A673 (cell line): ENCODE data around the gene APOO.

Experiments
- EZH2 ChIP-seq: fragments of 200-600 bp; sonication (generic); IDR thresholded peaks from 2 replicates; pipeline ENCODE4 v1.6.1; 2017; ENCODE audit warnings: borderline replicate concordance, low read depth, mild to moderate bottlenecking, mixed read lengths, antibody characterized with exemption, low read length; ENCODE audit not compliant: poor library complexity, severe bottlenecking
- TF ChIP-seq, protein P1 (sequence below): fragments of 300-800, 200-600 bp; sonication (generic); conservative IDR thresholded peaks from 2 replicates; pipeline ENCODE4 v1.5.1; 2017; ENCODE audit warnings: low read depth, mild to moderate bottlenecking, antibody characterized with exemption, low read length, moderate library complexity, mixed read lengths

- TF ChIP-seq, protein P1, sequence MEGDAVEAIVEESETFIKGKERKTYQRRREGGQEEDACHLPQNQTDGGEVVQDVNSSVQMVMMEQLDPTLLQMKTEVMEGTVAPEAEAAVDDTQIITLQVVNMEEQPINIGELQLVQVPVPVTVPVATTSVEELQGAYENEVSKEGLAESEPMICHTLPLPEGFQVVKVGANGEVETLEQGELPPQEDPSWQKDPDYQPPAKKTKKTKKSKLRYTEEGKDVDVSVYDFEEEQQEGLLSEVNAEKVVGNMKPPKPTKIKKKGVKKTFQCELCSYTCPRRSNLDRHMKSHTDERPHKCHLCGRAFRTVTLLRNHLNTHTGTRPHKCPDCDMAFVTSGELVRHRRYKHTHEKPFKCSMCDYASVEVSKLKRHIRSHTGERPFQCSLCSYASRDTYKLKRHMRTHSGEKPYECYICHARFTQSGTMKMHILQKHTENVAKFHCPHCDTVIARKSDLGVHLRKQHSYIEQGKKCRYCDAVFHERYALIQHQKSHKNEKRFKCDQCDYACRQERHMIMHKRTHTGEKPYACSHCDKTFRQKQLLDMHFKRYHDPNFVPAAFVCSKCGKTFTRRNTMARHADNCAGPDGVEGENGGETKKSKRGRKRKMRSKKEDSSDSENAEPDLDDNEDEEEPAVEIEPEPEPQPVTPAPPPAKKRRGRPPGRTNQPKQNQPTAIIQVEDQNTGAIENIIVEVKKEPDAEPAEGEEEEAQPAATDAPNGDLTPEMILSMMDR: no peak
- no peak for TF ChIP-seq EZH2
Measured at GRCh38 chrX:23819385-23820234, 88.1 kb downstream of the APOO start.
